ENCODE measurements around the gene STBD1.
"Not testable (repeated sequence)": the region's sequence is repeated elsewhere in the genome, so short reads cannot be mapped to it uniquely, and the experiment has no call there.

STBD1 gene

DNA sequence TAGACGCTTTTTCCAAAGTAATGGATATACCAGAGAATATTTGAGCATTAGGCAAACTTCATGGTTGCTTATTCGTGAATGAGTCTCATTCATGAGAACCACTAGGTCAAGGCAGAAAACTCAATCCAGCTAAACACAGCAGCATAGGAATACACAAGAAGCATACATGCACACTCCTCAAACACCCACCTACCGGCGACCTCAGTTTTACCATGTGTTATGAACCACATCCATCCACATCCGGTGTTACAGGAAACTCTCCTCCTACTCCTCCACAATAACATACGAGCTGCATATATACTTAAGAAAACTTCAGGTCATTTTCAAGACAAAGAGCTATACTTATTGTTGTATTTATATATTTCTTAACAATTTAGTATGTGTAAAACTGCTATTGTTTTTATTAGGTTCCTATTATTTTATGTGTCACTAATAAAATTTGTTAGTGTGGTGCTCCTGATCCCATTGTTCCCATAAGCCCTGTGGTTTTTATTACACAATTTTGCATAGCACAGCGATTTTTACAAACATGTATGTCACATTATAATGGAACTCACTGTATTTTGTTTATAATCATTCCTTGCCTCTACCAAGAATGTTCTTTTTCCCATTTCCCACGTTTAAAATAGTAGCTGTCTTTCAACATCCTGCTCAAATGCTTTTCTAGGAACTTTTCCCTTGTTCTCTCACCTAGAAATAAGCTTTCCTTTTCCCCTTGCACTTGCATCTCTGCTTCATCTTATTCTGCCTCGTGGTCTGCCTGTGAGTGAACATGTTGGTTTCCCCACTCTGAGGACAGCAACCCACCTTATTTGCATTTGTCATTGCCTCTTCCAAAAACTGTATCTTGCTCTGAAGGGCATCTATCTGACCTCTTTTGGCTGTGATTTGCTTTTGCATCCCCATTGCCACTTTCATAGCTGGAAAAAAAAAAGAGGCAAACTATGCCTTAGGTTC lies 48.3 kb downstream of the STBD1 start:
- no peak for DNase-seq (ENCODE audit: low read depth)
- H3K4me3 ChIP-seq (ENCODE audit: low read length) = no peak overlapping the region
- TF ChIP-seq, protein P1, sequence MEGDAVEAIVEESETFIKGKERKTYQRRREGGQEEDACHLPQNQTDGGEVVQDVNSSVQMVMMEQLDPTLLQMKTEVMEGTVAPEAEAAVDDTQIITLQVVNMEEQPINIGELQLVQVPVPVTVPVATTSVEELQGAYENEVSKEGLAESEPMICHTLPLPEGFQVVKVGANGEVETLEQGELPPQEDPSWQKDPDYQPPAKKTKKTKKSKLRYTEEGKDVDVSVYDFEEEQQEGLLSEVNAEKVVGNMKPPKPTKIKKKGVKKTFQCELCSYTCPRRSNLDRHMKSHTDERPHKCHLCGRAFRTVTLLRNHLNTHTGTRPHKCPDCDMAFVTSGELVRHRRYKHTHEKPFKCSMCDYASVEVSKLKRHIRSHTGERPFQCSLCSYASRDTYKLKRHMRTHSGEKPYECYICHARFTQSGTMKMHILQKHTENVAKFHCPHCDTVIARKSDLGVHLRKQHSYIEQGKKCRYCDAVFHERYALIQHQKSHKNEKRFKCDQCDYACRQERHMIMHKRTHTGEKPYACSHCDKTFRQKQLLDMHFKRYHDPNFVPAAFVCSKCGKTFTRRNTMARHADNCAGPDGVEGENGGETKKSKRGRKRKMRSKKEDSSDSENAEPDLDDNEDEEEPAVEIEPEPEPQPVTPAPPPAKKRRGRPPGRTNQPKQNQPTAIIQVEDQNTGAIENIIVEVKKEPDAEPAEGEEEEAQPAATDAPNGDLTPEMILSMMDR (conservative IDR thresholded peaks at IDR 0.05; ENCODE audit: low read depth, low read length) = no peak

DNA sequence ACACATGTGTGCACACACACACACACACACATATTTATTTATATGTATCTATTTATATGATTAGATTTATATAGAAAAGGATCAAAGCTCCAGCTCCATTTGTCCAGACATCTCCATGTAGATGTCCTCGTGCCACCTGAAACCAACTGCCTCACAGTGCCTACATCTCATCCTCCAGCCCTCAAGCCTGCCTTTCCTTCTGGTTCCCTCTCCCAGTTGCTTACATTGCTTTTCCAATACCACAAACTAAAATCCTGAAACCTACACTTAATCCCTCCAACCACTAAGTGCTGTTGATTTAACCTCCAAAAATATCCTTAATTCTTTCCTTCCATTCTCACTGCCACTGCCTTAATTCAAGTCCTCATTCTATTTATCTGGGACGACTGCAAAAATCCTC lies 51.4 kb downstream of the STBD1 start:
- TF ChIP-seq, protein P1 (conservative IDR thresholded peaks at IDR 0.05; ENCODE audit: low read depth, low read length) = no peak
- no peak overlapping the region for H3K4me3 ChIP-seq (ENCODE audit: low read length)
- DNase-seq (ENCODE audit: low read depth) = no peak

DNA sequence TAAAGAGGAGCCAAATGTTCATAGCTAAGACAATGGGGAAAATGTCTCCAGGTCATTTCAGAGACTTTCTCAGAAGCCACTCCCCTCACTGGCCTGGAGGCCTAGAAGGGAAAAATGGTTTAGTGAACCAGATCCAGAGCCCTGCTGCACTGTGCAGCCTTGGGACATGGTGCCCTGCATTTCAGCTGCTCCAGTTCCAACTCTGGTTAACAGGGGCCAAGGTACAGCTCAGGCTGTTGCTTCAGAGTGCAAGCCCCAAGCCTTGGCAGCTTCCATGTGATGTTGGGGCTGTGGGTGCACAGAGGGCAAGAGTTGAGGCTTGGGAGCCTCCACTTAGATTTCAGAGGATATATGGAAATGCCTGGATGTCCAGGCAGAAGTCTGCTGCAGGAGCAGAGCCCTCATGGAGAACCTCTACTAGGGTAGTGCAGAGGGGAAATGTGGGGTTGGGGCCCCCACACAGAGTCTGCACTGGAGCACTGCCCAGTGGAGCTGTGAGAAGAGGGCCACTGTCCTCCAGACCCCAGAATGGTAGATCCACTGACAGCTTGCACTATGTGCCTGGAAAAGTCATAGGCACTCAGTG lies 53.4 kb downstream of the STBD1 start:
- not testable (repeated sequence) for DNase-seq (ENCODE audit: low read depth); H3K4me3 ChIP-seq (ENCODE audit: low read length)

Measured in retinal pigment epithelial cell (primary cell).